Superior temporal gyrus (tissue), 1 donor: Measurements from ENCODE around the gene GLDC.

Experiments
- DNase-seq: peaks from one replicate; pipeline ENCODE4 v3.0.0-alpha.2; 2016; ENCODE audit errors: extremely low spot score

GLDC gene

DNA sequence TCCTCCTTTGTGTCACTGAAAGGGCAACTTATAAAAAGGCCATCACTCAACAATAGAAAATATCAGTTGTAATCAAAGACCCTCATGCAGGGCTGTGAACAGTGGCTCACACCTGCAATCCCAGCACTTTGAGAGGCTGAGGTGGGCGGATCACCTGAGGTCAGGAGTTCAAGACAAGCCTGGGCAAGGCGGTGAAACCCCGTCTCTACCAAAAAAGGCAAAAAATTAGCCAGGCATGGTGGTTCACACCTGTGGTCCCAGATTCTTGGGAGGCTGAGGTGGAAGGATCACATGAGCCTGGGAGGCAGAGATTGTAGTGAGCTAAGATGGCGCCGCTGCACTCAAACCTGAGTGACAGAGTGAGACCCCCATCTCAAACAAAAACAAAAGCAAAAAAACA is 24.7 kb downstream of the GLDC start:
- DNase-seq, result no peak

DNA sequence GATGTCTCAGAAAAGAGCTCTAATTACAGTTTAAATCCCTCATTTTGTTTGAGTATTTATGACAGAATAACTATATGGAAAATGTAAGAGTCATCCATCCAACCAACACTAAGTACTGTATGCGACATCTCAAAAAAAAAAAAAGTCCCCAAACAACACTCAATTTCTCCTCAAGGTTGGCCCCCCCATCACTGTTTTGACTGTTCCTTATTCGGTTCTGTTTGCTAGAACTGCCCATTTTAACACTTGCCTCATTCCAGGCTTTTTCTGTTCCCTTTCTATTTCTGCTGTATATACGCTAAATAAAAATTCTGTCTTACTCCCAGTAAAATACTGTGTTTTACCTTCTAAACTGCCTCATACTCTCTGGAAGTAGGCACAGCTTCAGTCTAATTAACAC is 25.2 kb downstream of the GLDC start:
- DNase-seq, result no peak

DNA sequence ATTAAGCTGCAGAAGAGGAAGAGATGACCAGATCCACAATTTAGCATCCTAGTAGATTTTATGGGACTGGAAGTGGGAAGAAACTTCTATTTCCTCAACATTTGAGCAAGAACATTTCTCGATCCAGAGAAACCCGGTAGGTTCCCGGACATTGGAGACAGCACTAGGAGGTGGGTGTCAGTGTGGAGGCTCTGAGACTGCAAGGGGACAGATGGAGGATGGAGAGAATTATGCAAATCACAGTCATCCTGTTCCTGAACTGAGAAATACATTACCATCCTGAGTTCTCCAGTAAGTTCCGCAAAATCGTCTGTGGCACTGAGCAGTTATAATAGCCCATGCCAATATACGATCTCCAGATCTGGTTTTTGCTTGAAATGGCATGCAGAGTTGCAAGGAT is 25.6 kb downstream of the GLDC start:
- DNase-seq, result peak; percentile 61

DNA sequence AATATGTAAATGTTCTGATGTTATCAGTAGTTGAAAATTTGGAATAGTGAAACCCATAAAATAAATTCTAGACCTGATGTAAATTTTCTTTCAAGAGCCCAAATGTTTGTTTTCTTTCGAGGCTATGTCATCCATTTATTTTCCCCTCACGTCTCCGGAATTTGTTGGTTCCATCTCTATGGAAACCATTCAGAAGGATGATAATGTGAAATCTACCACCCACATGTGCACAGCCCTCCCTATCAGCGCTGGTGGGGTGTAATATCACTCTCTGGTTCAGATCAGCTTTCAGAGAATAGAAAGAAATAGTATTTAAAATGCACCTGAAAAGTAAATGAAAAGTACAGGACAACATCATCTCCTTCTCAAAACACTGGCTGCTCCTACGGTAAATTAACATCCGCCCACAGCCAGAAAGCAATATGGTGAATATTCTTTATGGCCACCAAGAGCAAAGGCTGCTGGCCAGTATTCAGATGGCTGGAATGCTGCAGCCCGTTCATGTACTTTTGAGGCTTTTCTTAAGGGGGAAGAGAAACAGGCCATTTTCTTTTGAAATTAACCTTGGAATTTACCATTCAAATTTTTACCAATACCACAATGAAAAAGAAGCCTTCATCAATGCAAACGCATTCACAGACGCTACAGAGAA is 28.5 kb downstream of the GLDC start:
- no peak for DNase-seq

DNA sequence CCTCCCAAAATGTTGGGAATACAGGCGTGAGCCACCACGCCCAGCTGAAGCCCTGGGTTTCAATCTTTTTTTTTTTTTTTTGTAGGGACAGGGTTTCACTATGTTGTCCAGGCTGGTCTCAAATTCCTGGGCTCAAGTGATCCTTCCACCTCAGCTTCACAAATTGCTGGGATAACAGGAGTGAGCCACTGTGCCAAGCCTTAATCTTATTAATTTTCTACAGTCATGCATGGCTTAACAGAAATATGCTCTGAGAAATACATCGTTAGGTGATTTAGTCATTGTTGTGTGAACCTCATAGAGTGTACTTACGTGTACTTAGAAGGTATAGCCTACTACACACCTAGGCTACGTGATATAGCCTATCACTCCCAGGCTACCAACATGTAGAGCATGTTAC is 31.0 kb downstream of the GLDC start:
- no peak for DNase-seq

DNA sequence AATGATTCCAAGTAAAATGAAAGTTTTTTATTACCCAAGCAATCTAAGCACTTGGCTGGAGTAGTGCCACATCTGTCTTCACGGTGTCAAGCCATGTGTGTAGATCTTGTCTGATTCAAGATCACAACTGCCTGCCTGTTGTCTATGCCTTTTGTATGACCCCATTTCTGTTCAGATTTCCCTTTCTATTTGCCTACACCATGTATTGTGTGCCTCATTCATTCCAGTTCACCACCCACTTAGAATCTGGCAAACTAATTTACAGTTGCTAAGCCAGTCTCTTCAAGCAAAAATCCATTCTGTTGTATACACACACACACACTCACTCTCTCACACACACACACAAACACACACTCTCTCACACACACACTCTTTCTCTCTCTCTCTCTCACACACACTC is 33.7 kb downstream of the GLDC start:
- DNase-seq, result no peak

DNA sequence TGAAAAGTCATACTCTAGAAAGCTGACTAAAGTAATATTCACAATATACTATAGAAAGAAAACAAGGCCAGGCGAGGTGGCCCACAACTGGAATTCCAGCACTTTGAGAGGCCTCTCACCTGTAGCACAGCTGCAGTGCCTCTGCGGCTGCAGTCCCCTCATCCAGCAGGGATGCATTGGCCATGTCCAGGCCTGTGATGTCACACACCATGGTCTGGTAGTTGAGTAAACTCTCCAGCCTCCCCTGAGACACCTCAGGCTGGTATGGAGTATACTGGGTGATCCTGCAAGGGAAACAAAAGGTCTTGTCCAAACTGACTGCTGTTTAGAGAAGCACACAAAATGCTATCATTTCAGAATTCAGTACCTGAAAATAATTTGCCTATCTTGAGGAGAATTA is 35.5 kb downstream of the GLDC start:
- no peak for DNase-seq

DNA sequence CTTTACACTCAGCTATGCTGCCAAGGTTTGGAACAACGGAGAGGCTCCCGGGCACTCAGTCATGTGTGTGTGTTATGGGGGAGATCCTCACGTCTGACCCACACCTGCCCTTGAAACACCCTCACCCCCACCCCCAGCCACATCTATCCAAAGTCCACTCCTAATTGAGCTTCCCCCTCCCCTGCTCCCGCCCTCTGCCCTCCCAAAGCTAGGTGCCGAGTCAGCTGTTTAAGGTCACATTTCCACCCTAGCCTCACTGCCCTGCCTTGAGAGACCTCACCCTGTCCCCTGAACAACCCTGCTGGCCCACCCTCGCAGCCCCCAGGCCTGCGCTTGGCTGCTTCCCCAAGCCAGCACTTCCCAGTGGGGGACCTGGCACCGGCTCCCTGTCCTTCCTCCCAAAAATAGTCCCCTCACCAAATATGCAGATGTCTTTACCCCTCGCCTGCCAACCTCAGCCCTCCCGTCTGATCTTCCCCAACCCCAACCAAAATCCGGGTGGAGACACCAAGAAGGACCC is 36.0 kb downstream of the GLDC start:
- no peak for DNase-seq

DNA sequence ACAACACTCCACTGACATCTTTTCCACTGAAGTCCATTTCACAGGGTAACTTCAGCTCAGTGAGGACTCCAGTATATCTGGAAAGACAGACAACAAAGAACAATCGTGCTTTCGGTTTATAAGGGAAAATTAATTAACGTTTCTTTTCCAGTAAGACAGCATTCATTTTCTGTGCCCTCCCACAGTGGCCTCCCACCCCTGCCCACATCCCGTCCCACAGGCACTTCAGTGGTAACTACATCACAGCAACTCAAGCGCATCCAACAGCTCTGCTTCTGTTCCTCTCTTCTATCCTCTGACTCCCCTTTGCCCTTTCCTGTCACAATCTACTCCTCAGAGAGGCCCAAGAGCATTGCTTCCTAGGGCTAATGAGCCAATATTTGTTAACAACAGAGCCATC is 40.3 kb downstream of the GLDC start:
- no peak for DNase-seq

DNA sequence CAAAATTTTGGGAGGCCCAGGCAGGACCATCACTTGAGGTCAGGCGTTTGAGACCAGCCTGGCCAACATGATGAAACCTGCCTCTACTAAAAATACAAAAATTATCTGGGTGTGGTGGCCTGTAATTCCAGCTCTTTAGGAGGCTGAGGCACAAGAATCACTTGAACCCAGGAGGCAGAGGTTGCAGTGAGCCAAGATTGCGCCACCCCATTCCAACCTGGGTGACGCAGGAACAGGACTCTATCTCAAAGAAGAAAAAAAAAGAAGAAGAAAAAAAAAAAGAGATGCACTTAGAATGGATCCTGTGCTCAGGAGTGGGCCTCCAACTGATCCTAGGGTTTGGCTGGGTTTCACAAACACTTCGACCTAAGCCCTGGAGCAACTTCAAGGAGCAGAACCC is 45.1 kb downstream of the GLDC start:
- no peak for DNase-seq

DNA sequence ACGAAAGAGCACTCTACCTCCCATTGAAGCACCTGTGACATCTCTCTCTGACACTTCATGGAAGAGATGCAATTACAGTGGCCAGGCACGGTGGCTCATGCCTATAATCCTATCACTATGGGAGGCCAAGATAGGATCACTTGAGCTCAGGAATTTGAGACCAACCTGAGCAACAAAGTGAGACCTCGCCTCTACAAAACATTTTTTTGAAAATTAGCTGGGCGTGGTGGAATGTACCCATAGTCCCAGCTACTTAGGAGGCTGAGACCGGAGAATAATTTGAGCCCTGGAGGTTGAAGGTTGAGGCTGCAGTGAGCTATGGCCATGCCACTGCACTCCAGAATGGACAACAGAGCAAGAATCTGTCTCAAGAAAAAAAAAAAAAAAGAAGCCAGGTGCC is 45.5 kb downstream of the GLDC start:
- DNase-seq, result no peak

DNA sequence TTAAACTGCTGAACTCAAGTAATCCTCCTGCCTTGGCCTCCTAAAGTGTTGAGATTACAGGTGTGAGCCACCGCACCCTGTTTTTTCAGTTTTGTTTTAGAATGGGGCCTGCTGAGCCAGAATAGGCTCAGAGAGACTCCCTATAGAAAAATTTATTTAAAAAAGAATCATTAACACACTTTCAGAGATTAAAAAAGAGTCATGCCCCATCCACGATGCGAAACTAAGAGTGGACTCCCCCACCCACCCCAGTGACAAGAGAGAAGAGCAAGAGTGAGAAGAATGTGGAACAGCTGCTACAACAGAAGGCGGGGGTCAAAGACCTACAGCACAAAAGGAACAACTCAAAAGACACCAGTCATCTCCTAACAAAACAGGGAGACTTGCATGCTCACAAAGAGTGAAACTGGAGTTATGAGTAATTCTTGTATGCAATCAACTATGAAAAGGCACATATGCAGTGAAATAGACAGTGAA is 47.2 kb downstream of the GLDC start:
- DNase-seq, result no peak

DNA sequence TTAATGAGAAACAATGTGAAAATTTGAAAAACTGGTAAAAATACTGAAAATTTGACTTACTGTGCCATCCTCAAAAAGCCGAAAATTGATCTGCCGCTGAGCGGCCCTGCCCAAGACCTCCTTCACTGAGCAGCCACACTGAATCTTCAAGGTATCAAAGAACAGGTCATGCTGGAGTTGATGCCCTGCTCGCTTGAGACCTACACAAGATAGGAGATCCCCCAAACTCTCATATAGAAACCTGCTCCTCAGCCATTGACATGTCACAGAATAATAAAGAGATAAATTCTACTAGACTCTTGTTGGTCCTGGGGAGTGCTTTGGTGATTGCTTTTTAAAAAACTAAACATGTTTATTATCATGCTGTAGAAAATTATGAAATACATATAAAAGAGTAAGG is 52.7 kb downstream of the GLDC start:
- no peak for DNase-seq

DNA sequence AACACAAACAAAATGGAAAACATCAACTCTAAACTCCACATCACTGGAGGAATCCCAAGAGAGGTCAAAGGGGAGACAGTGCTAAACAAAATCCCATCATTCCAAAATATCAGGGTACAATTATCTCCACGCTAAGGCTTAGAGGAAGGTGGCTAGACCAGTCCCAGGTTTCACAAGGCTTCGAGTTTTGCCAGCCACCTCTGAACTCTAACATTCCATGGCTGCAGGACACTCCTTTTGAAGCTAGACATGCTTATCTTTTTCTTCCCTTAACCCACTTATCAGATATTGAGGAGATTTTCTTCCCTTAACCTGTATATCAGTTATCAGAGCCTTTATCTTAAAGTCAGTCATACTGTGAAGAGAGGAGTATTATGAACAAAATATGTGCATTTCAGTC is 53.3 kb downstream of the GLDC start:
- no peak for DNase-seq

DNA sequence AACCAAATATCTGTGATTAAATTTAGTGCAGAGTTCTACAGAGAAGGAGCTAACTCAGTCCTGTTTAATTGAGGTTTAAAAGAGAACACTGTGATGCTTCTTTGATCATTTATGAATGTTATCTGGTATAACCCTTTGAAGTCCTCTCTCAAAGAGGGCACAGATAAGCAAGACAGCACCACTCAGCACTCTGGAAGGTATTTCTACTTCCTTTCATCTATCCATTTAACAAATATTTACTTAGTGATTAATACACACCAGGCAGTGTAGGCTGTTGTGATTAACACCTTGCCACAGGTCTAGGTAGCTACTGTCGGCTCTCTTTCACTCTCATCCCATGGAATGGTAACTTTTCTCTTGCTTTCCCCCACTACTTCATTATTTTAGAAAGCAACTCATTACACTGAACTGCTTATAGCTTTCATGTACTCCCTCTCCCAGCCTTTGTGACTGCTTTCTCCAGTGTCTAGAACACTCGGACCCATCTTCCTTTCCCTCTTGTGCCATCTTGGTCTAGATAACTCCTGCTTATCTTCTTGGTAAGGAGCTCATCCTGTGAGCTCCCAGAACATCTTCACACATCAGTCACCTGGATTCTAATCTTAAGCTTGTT is 54.7 kb downstream of the GLDC start:
- DNase-seq, result no peak

DNA sequence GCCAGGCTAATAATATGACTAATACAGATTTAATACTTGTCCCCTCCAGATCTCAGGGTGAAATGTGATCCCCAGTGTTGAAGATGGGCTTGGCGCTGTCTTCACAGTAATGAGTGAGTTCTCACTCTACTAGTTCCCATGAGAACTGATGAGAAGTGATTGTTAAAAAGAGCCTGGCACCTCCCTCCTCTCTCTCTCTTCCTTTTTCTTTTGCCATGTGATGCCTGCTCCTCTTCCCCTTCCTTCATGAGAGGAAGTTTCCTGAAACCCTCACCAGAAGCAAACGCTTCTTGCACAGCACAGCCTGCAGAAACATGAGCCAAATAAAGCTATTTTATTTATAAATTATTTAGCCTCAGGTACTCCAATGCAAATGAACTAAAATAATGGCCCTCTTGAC is 55.2 kb downstream of the GLDC start:
- DNase-seq, result no peak

DNA sequence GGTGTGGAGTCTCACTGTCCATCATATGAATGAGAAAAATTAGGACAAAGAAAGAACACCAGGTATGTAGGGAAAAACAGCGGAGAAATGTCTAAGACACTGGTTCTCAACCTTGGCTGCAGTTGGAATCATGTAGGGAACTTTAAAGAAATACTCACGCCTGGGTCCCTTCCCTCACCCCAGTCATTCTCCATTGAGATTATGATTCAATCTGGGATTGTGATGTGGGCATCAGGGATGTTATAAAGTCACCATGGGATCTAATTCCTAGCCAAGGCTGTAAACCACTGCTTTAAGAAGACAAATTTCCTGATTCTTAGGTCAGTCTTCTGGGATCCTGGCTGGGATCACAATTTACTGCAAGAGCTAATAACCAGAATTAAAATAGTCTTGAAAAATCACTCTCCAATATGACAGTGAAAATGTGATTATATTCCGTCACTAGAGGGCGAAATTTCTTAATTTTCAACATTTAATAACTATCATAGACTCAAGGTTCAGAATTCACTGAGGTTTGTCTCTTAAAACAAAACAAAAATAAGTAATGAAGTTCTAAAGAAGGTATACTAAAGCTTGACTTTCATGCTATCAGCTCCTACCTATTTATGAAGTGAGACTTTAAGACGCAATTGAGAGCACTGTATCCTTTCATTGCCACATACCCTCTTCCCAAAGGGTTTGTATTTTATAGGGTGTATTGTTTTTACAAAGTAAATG is 60.5 kb downstream of the GLDC start:
- peak; percentile 88 for DNase-seq

DNA sequence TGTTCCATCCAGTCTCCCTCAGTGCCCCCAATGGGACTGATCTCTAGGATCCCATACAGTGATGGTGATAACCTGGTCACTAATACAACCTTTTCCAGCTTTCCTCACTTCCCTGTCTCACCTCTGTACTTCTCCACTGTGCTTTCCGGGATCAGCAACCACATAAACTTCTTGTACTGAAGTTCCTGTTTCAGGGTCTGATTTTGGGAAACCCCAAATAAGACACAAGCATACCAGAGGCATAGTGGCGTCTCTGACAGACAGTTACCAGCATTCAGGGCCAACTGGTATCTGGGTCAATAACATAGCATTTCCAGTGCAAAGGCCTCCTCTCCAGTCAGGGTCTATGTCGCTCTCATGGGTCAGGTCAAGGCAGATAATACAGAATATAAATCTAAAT is 64.3 kb downstream of the GLDC start:
- no peak for DNase-seq

DNA sequence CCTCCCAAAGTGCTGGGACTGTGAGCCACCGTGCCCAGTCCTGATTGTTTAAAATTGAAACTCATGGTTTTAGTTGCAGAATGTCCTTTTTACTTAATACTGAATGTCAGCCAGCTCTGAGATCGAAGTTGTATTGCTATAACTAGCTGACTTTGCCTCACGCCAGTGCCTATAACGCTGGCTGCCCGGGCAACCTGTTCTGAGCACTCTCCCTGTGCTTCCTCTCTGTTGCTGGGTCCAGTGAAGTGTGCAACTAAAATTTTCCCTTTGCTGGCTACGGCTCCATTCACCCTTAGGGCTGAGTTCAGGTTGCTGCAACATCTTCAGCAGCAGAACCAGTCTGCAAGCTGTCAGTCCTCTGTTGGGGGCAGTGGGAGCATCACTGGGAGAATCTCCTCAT is 65.9 kb downstream of the GLDC start:
- DNase-seq, result no peak

DNA sequence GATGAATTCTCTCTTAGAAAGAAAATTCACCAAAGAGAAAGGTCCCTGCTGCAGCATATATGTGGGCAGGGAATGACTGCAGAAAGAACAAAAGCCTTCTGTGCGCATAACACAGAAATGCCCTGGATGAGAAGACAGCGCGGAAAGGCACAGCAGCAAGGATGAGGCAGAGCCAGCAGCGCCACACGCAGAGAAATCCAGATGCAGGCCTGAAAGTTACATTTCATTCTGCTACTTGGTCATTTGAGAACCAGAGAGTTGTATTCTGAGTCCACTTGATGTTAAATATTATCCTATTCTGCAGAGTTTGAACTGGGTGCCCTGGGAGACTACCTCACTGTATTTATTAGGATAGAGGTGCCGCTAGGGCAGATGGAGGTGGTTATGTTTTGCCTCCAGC is 68.5 kb downstream of the GLDC start:
- DNase-seq, result peak; percentile 86

DNA sequence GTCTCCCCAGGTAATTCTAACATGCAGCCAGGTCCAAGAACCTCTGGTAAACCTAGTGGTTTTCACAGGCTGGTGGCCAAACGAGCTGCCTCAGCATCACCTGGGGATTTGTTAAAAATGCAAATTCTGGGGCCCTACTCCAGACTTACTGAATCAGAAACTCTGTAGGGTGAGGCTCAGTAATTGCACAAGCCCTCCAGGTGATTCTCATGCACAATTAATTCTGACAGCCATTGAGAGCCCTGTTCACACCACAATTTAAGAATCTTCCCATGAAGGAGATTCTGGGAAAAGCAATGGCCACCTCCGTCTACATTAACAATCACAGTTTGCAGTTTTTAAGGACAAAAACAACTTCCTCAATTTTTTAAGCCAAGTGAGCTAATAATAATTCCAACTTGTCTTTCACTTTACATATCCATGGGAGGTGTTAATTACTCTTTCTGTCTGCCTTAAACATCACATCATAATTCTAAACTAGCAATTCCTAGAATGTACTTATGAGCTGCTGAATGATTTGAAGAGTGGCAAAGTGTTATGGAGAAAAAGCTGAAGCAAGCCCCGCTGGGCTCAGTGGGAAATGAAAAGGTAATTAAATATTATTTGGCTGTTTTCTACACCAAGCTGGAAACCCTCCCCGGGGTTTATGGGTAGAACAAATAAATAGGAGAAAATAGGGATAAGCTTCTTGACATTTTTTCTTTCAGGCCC is 70.0 kb downstream of the GLDC start:
- DNase-seq, result no peak

DNA sequence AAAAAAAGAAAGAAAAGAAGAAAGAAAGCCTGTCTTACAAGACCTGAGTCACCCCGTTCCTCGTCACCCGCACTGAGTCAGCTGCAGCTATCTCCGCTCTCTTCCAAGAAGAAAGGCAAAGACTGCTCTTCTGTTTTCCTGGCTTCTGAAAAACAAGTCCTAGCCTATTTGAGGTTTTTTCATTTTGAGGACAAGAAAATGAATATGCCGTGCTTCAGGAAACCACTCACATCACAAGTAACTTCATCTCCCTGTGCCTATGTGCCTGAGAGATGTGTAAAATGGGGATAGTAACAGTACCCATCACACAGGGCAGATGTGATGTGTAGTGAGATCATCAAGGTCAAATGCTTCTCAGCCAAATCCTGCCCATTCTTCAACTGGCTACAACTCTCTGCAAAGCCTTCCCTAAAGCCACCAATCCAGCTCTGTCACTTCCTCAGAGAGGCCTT is 78.4 kb downstream of the GLDC start:
- DNase-seq, result peak; percentile 75
